Measurements from ENCODE around the gene POR. TPM values are rescaled to one million over a fixed set of nuclear protein-coding genes. Genes with fewer than 3 reads are reported as not detected.
A peak's percentile ranks its signal among the peaks of the same experiment; 100 is the strongest.

POR gene
- total RNA-seq, 1 donor from 2014 or later: 232 TPM

DNA sequence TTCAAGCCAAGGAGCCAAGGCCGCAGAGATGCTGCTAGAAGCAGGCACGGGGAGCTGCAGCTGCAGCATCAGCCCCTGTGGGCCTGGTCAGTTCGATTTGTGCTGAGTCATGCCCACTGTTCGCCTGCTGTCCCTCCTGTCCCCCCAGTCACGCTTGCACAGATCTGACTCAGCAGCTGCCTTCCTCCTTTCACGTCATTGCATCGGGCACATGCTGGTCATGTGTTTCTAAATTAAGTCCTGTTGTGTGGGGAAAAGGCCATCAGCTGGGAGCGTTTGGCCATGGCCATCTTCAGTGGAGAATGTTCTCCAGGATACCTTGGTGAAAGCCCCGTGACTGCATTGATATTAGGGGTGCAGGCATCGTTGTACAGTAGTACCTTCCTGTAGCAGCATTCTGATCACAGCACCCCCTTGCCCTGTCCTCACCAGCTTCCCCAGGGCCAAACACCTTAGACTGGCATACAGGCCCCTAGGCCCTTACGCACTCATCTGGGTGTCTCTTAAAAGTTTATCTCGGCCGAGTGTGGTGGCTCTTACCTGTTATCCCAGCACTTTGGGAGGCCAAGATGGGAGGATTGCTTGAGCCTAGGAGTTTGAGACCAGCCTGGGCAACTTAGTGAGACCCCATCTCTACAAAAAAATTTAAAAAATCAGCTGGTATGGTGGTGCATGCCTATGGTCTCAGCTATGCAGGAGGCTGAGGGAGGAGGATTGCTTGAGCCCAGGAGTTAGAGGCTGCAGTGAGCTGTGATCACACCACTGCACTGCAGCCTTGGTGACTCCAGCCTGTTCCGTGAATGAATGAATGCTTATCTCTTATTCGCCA is 23.2 kb downstream of the POR start:
- Histone ChIP-seq H3K27me3 (no peaks in the 10 kb centered on the region), H3K27ac (no peak overlapping the region)

GRCh38 chr7:75938921-75939320 is 24.0 kb downstream of the POR start:
- no peaks in the 10 kb centered on the region for H3K27me3 ChIP-seq
- ATAC-seq (no peak), DNase-seq (no peak)
- no peak for TF ChIP-seq CTCF (IDR thresholded peaks at IDR 0.05)
- no peak overlapping the region for H3K27ac ChIP-seq
- H3K9me3 ChIP-seq: no peaks in the 10 kb centered on the region
- H3K4me1 ChIP-seq: peaks cover 13% of the 10 kb centered on the region
- H3K36me3 ChIP-seq: no peaks in the 10 kb centered on the region
- intact Hi-C loops (cut with DNase I): no loop called here
- H3K4me3 ChIP-seq: no peak overlapping the region

More for the DNA sequence above, 23.2 kb downstream of the POR start:
- Histone ChIP-seq H3K4me1 (peaks cover 11% of the 10 kb centered on the region), H3K9me3 (no peaks in the 10 kb centered on the region), H3K36me3 (no peaks in the 10 kb centered on the region), H3K4me3 (no peak overlapping the region)
- intact Hi-C loops (cut with DNase I): no loop called here
- DNase-seq (peak; percentile 78), ATAC-seq (peak; percentile 71)
- no peak for TF ChIP-seq CTCF (IDR thresholded peaks at IDR 0.05)

GRCh38 chr7:75943864-75944263 is 28.9 kb downstream of the POR start:
- DNase-seq (no peak), ATAC-seq (no peak)
- H3K4me3 ChIP-seq: no peak overlapping the region
- no peaks in the 10 kb centered on the region for H3K27me3 ChIP-seq
- H3K27ac ChIP-seq: no peak overlapping the region
- TF ChIP-seq CTCF (IDR thresholded peaks at IDR 0.05): no peak
- intact Hi-C loops (cut with DNase I): no loop called here
- no peaks in the 10 kb centered on the region for H3K9me3 ChIP-seq
- peaks cover 22% of the 10 kb centered on the region for H3K4me1 ChIP-seq
- H3K36me3 ChIP-seq: no peaks in the 10 kb centered on the region

DNA sequence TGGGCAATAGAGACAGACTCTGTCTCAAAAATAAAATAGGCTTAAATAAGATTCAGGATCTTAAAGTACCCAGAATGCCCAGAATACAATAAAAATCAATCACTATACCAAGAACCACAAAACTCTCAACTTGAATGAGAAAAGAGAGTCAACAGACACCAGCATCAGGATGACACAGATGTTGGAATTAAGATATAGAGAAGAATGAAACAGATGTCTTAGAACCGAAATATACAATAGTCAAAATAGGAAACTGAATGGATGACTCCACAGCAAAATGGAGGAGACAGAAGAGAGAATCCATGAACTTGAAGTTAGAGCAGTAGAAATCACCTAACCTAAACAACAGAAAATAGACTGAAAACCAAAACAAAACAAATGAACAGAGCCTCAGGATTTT is 29.6 kb downstream of the POR start:
- ATAC-seq: no peak
- peaks cover 22% of the 10 kb centered on the region for H3K4me1 ChIP-seq
- H3K4me3 ChIP-seq: no peak overlapping the region
- H3K27me3 ChIP-seq: no peaks in the 10 kb centered on the region
- no peak for TF ChIP-seq CTCF (IDR thresholded peaks at IDR 0.05)
- H3K9me3 ChIP-seq: no peaks in the 10 kb centered on the region
- H3K36me3 ChIP-seq: no peaks in the 10 kb centered on the region
- DNase-seq: no peak
- intact Hi-C loops (cut with DNase I): no loop called here
- H3K27ac ChIP-seq: peak overlapping the region; percentile 78

DNA sequence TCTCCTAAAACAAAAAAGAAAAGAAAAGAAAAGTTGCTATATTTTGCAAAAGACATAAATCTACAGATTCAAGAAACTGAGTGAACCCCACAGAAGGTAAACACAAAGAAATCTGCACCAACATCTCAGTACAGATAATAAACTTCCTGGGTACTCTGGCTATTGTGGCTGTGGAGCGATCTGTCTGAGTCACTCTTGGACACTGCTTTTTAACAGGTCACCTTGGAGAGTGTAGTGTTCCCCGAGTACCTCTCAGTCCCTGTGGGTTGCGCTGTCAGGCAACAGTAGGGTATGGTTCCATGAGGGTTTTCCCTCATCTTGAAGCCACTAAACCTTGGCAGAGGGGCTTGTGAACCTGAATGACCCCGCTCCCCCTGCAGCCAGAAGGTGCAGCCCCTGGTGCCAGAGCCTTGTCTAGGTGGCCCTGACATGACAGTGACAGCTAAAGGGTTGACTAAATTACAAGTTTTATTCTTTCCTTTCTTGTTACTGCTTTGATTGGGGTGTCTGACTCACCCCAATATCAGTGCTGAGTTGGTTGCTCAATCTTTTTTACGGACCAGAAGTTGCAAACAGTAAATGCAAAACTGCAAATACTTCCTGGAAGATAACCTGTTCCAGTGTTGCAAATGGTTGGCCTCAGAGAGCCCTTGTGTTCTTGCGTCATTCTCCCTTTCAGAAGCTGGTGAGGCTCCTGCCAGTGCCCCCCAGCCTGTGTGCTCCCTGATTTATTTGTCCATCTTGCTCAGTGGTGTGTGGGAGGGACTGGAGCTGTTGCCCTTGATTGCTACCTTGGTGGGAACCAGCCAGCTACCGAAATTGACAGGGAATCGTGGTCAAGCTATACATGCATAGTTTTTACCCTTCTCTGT is 30.6 kb downstream of the POR start:
- no peak for DNase-seq

More for the DNA sequence above, 30.6 kb downstream of the POR start:
- peaks cover 22% of the 10 kb centered on the region for H3K4me1 ChIP-seq
- no peaks in the 10 kb centered on the region for H3K27me3 ChIP-seq
- intact Hi-C loops (cut with DNase I): no loop called here
- no peak for TF ChIP-seq CTCF (IDR thresholded peaks at IDR 0.05)
- H3K27ac ChIP-seq: peak overlapping the region; percentile 78
- no peaks in the 10 kb centered on the region for H3K36me3 ChIP-seq
- no peaks in the 10 kb centered on the region for H3K9me3 ChIP-seq
- peak; percentile 77 for ATAC-seq
- no peak overlapping the region for H3K4me3 ChIP-seq
